WERI-Rb-1 (cell line): ENCODE data around the gene BRF1.

ENCODE experiments used
- DNase-seq: peaks from one replicate; pipeline ENCODE4 v3.0.0-alpha.2; 2020
- H3K27ac ChIP-seq: fragments of 250-450 bp; sonication (Bioruptor Pico); 2 replicates; pipeline ENCODE4 v1.5.1; 2020; ENCODE audit warnings: mild to moderate bottlenecking, moderate library complexity
- H3K27me3 ChIP-seq: fragments of 250-450 bp; sonication (Bioruptor Pico); 2 replicates; pipeline ENCODE4 v1.5.1; 2021; ENCODE audit warnings: mild to moderate bottlenecking, low read depth, moderate library complexity; ENCODE audit not compliant: insufficient read depth, severe bottlenecking
- H3K36me3 ChIP-seq: fragments of 250-450 bp; sonication (Bioruptor Pico); 2 replicates; pipeline ENCODE4 v1.5.1; 2020; ENCODE audit warnings: mild to moderate bottlenecking, moderate library complexity
- H3K4me3 ChIP-seq: 2 replicates; pipeline ENCODE4 v1.5.1; 2011; ENCODE audit warnings: low read depth, mild to moderate bottlenecking, control low read depth, low read length
- H3K9me3 ChIP-seq: fragments of 250-450 bp; sonication (Bioruptor Pico); 2 replicates; pipeline ENCODE4 v1.5.1; 2021; ENCODE audit warnings: mild to moderate bottlenecking, moderate library complexity; ENCODE audit not compliant: severe bottlenecking
- TF ChIP-seq, protein P1 (sequence below): IDR thresholded peaks from 2 replicates; pipeline ENCODE4 v1.5.1; 2011; ENCODE audit warnings: low read depth, mild to moderate bottlenecking, control low read depth, inconsistent platforms, low read length

Gene BRF1

DNA sequence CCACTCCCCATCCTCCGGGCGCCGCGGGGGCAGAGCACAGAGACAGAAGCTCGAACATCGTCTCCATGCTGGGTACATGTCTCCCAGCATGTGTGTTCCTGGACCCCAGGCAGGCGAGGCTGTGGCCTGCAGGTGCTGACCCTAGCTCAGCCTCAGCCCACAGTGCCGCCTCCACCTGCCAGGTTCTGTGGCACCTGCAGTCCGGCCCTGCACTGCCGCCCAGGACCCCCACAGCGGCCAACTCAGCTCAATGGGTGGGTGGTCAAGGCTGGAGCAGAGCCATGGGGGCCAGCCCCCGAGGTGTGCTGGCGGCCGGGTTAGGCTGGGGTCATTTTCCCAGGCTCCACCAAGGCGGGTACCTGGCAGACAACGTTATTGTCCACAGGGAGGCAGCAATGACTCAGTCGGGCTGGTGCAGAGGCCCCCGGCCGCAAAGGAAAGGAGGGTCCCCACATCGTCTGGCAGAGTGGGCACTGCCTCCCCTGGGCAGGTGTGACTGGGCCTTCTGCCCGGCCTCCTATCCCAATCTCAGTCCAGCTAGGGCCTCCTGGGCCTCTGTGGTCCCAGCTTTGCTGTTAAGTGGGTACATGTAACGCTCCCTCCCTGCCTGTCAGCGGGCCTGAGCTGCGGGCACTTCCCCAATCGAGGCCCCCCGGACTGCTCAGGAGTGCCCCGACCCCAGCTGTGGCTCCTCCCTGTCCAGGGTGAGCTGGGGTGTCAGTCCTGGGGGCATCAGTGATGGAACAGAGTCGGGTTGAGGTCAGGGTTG, 99.5 kb downstream of the BRF1 start:
- no peak overlapping the region for H3K27ac ChIP-seq
- no peak overlapping the region for H3K4me3 ChIP-seq
- TF ChIP-seq, protein P1, sequence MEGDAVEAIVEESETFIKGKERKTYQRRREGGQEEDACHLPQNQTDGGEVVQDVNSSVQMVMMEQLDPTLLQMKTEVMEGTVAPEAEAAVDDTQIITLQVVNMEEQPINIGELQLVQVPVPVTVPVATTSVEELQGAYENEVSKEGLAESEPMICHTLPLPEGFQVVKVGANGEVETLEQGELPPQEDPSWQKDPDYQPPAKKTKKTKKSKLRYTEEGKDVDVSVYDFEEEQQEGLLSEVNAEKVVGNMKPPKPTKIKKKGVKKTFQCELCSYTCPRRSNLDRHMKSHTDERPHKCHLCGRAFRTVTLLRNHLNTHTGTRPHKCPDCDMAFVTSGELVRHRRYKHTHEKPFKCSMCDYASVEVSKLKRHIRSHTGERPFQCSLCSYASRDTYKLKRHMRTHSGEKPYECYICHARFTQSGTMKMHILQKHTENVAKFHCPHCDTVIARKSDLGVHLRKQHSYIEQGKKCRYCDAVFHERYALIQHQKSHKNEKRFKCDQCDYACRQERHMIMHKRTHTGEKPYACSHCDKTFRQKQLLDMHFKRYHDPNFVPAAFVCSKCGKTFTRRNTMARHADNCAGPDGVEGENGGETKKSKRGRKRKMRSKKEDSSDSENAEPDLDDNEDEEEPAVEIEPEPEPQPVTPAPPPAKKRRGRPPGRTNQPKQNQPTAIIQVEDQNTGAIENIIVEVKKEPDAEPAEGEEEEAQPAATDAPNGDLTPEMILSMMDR = peak; percentile 39
- H3K27me3 ChIP-seq = no peaks in the 10 kb centered on the region
- H3K36me3 ChIP-seq = no peaks in the 10 kb centered on the region
- no peaks in the 10 kb centered on the region for H3K9me3 ChIP-seq
- no peak for DNase-seq

DNA sequence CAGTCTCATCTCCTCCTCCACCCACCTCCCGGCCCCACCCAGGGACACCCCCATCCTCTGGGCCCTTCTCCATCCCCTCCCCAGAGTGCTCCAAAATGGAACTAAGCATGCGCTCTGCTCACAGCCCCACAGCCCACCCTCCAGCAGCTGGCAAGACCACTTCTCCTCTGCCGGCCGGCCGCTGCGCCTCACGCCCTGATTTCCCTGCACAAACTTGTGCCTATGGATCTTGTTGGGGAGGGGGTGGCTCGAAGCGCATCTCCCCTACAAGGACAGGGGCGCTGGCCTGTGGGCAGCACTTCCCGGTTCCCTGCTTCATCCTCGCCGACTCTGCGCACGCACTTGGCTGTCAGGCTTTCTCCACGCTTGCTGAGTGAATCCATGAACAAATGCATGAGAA, 100.2 kb downstream of the BRF1 start:
- Histone ChIP-seq H3K4me3 (no peak overlapping the region), H3K27ac (no peak overlapping the region), H3K36me3 (no peaks in the 10 kb centered on the region), H3K9me3 (no peaks in the 10 kb centered on the region), H3K27me3 (no peaks in the 10 kb centered on the region)
- TF ChIP-seq, protein P1 = no peak
- DNase-seq = no peak

GRCh38 chr14:105200074-105200473, 100.7 kb downstream of the BRF1 start:
- H3K27ac ChIP-seq = no peak overlapping the region
- H3K4me3 ChIP-seq = no peak overlapping the region
- TF ChIP-seq, protein P1 = peak; percentile 43
- H3K36me3 ChIP-seq = no peaks in the 10 kb centered on the region
- no peaks in the 10 kb centered on the region for H3K9me3 ChIP-seq
- DNase-seq = no peak
- H3K27me3 ChIP-seq = no peaks in the 10 kb centered on the region

GRCh38 chr14:105199093-105199492, 101.7 kb downstream of the BRF1 start:
- no peaks in the 10 kb centered on the region for H3K36me3 ChIP-seq
- no peak overlapping the region for H3K27ac ChIP-seq
- no peaks in the 10 kb centered on the region for H3K9me3 ChIP-seq
- TF ChIP-seq, protein P1 = no peak
- H3K4me3 ChIP-seq = no peak overlapping the region
- H3K27me3 ChIP-seq = no peaks in the 10 kb centered on the region
- DNase-seq = peak; percentile 56

GRCh38 chr14:105198588-105198987, 102.2 kb downstream of the BRF1 start:
- Histone ChIP-seq H3K27me3 (no peaks in the 10 kb centered on the region), H3K27ac (no peak overlapping the region), H3K4me3 (no peak overlapping the region), H3K36me3 (no peaks in the 10 kb centered on the region), H3K9me3 (no peaks in the 10 kb centered on the region)
- DNase-seq = no peak
- TF ChIP-seq, protein P1 = peak; percentile 43

DNA sequence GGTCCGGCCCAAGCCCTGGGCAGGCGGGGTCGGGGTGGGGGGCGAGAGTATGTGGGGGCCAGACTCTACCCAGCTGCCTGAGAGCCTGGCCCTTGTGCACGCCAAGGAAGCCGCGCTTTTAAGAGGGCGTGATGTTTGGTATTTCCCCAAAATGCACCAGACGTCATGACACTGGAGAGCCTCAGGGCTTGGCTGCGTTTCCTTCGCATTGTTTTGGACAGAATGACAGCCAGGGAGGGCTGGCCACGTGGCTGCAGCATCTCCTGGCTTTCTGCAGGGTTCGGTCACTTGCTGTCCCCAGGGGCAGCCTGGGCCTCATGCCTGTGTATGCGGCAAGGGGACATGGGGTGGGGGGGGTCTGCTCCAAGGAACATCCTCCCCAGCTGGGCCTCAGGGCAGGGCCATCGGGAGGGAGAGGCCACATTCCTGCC, 103.6 kb downstream of the BRF1 start:
- no peak for DNase-seq
- Histone ChIP-seq H3K36me3 (no peaks in the 10 kb centered on the region), H3K27ac (no peak overlapping the region), H3K9me3 (no peaks in the 10 kb centered on the region), H3K4me3 (no peak overlapping the region), H3K27me3 (no peaks in the 10 kb centered on the region)
- TF ChIP-seq, protein P1 = no peak
